K562 (cell line): ENCODE results near the gene GALNT17. TPM values are rescaled to one million over a fixed set of nuclear protein-coding genes. Genes with fewer than 3 reads are reported as not detected.

Experiments used
- ATAC-seq: fragments of 200-7000 bp; cut with Tn5 transposase; 3 replicates; pipeline ENCODE4 v1.9.1; 2020; ENCODE audit warnings: moderate library complexity
- BruUV-seq: library from RNA; stranded (reverse); fragments of 400-500 nt; replicated peaks from 2 replicates; lab custom pipeline; 2021; lab: Mats Ljungman, UMichigan
- CTCF ChIA-PET: fragments of 300-600 bp; formaldehyde crosslinking; extraction: SDS; loops from one replicate; lab custom pipeline; 2021; ENCODE audit warnings: low intra/inter-chr PET ratio; lab: Yijun Ruan, JAX
- POLR2A ChIA-PET: fragments of 300-600, 350-650 bp; sonication (Branson Sonifier 250); formaldehyde crosslinking; extraction: SDS; loops from one replicate; lab custom pipeline; 2021; ENCODE audit warnings: antibody characterized with exemption, inconsistent platforms; lab: Yijun Ruan, JAX
- DNase-seq, 4 experiments: peaks; one replicate each; pipeline versions ENCODE4 v3.0.0 to v3.0.0-alpha.2; 2011 to 2018; ENCODE audit warnings: low spot score in 3 of 4, mixed read lengths in 3 of 4; ENCODE audit errors: extremely low read depth in 1 of 4
- FAIRE-seq: peaks from 2 replicates; lab custom pipeline; 2011; peaks lifted over from hg19 to GRCh38; lab: Jason Lieb, UNC
- H2AFZ ChIP-seq: 2 replicates; pipeline ENCODE4 v1.6.0; 2011; ENCODE audit warnings: low read depth, low read length, control low read depth, inconsistent platforms
- H3K27ac ChIP-seq: fragments of 200-600 bp; 3 replicates; pipeline ENCODE4 v1.8.0; 2011; ENCODE audit warnings: low read depth, mild to moderate bottlenecking, control low read depth, inconsistent platforms, low read length, moderate library complexity, mixed read lengths; ENCODE audit errors: extremely low read depth
- H3K27me3 ChIP-seq, 2 experiments: fragments of 300-600 bp in 1 of 2; 2 replicates in 1 of 2; 3 replicates in 1 of 2; pipeline versions ENCODE4 v1.6.0 to v1.8.0; 2011; ENCODE audit warnings: inconsistent platforms in 2 of 2, low read length in 2 of 2, mild to moderate bottlenecking in 1 of 2, mixed read lengths in 1 of 2, moderate library complexity in 1 of 2; ENCODE audit not compliant: control insufficient read depth in 2 of 2, insufficient read depth in 2 of 2
- H3K36me3 ChIP-seq: fragments of 300-600 bp; 3 replicates; pipeline ENCODE4 v1.8.0; 2011; ENCODE audit warnings: mild to moderate bottlenecking, low read length, inconsistent platforms; ENCODE audit not compliant: control insufficient read depth, insufficient read depth
- H3K4me1 ChIP-seq, 2 experiments: fragments of 200-600 bp in 1 of 2; replicated peaks in 1 of 2; 2 replicates in 1 of 2; 3 replicates in 1 of 2; pipeline versions ENCODE4 v1.5.1 to v1.8.0; 2011; ENCODE audit warnings: inconsistent platforms in 2 of 2, low read length in 2 of 2, mild to moderate bottlenecking in 1 of 2, mixed read lengths in 1 of 2, moderate library complexity in 1 of 2; ENCODE audit not compliant: control insufficient read depth in 2 of 2, insufficient read depth in 2 of 2
- H3K4me2 ChIP-seq: 2 replicates; pipeline ENCODE4 v1.6.1; 2011; ENCODE audit warnings: low read length, control low read depth, inconsistent platforms, mixed read lengths; ENCODE audit not compliant: insufficient read depth
- H3K4me3 ChIP-seq: fragments of 200-600 bp; sonication (generic), shearing (Covaris generic); 2 replicates; pipeline ENCODE4 v1.5.1; 2016; ENCODE audit warnings: control low read depth, inconsistent platforms
- H3K79me2 ChIP-seq: fragments of 200-600 bp; 3 replicates; pipeline ENCODE4 v1.8.0; 2011; ENCODE audit warnings: low read length, inconsistent platforms; ENCODE audit not compliant: control insufficient read depth, insufficient read depth
- H3K9ac ChIP-seq, 2 experiments: 2 replicates each; pipeline versions ENCODE4 v1.6.0 to v1.6.1; 2011; ENCODE audit warnings: low read depth in 2 of 2, low read length in 2 of 2, control low read depth in 1 of 2, inconsistent platforms in 1 of 2, mild to moderate bottlenecking in 1 of 2, mixed read lengths in 1 of 2; ENCODE audit not compliant: insufficient read depth in 1 of 2
- H3K9me1 ChIP-seq: one replicate; pipeline ENCODE4 v1.6.0; 2011; ENCODE audit warnings: inconsistent platforms, mild to moderate bottlenecking, low read length, moderate library complexity; ENCODE audit not compliant: control insufficient read depth, insufficient read depth
- H3K9me3 ChIP-seq: replicated peaks from 2 replicates; pipeline ENCODE4 v1.5.1; 2011; ENCODE audit warnings: low read depth, low read length, inconsistent platforms; ENCODE audit not compliant: control insufficient read depth, insufficient read depth
- H4K20me1 ChIP-seq: replicated peaks from 2 replicates; pipeline ENCODE4 v1.6.1; 2011; ENCODE audit warnings: low read length, inconsistent platforms, mixed read lengths; ENCODE audit not compliant: control insufficient read depth, insufficient read depth
- ADNP ChIP-seq: fragments of 200-800 bp; sonication (Bioruptor generic); IDR thresholded peaks from 2 replicates; pipeline ENCODE4 v1.6.1; 2016; ENCODE audit warnings: missing genetic modification characterization, missing compliant biosample characterization
- BACH1 ChIP-seq: fragments of 200-800 bp; sonication (Bioruptor generic); IDR thresholded peaks from 2 replicates; pipeline ENCODE4 v1.6.1; 2016; ENCODE audit warnings: missing genetic modification characterization, missing compliant biosample characterization
- CBFA2T2 ChIP-seq: fragments of 450-650 bp; conservative IDR thresholded peaks from 2 replicates; pipeline ENCODE4 v1.6.1; 2017; ENCODE audit warnings: mild to moderate bottlenecking
- CEBPG ChIP-seq, 3 experiments: fragments of 200-800 bp in 1 of 3; sonication (Bioruptor generic) in 1 of 3; sonication (generic) in 1 of 3; formaldehyde crosslinking in 1 of 3; IDR thresholded peaks in 2 of 3; conservative IDR thresholded peaks in 1 of 3; 2 replicates each; pipeline versions ENCODE4 v1.6.1 to v1.8.0; 2016 to 2022; ENCODE audit warnings: missing compliant biosample characterization in 2 of 3, missing genetic modification characterization in 2 of 3, mild to moderate bottlenecking in 1 of 3, missing genetic modification reagents in 1 of 3
- E2F3 ChIP-seq: fragments of 250-450 bp; sonication (Bioruptor Pico); IDR thresholded peaks from 2 replicates; pipeline ENCODE4 v1.4.0; 2020; ENCODE audit warnings: mild to moderate bottlenecking
- MCM5 ChIP-seq: fragments of 450-650 bp; IDR thresholded peaks from 2 replicates; pipeline ENCODE4 v1.6.1; 2016; ENCODE audit warnings: low read depth
- MYC ChIP-seq, 2 experiments: fragments of 250-450 bp in 1 of 2; sonication (Bioruptor Pico) in 1 of 2; IDR thresholded peaks; 2 replicates each; pipeline versions ENCODE4 v1.5.1 to v1.6.1; 2012 to 2021; ENCODE audit warnings: low read depth in 2 of 2, borderline replicate concordance in 1 of 2, improper control_type of control experiment in 1 of 2, low read length in 1 of 2, mild to moderate bottlenecking in 1 of 2, moderate library complexity in 1 of 2
- THAP12 ChIP-seq: fragments of 250-450 bp; sonication (Bioruptor Pico); IDR thresholded peaks from 2 replicates; pipeline ENCODE4 v1.9.0; 2021; ENCODE audit warnings: mild to moderate bottlenecking, inconsistent platforms
- ZFPM2 ChIP-seq: fragments of 250-450 bp; sonication (Bioruptor Pico); IDR thresholded peaks from 2 replicates; pipeline ENCODE4 v1.5.1; 2022; ENCODE audit warnings: mild to moderate bottlenecking
- ZNF398 ChIP-seq: fragments of 250-450 bp; sonication (Bioruptor Pico); IDR thresholded peaks from 2 replicates; pipeline ENCODE4 v1.8.0; 2021; ENCODE audit warnings: moderate library complexity, mild to moderate bottlenecking, inconsistent platforms
- ZNF696 ChIP-seq: fragments of 250-450 bp; sonication (Bioruptor Pico); conservative IDR thresholded peaks from 2 replicates; pipeline ENCODE4 v1.4.0; 2020; ENCODE audit warnings: mild to moderate bottlenecking, moderate library complexity
- ZNF785 ChIP-seq: fragments of 250-450 bp; sonication (Bioruptor Pico); IDR thresholded peaks from 2 replicates; pipeline ENCODE4 v1.4.0; 2020; ENCODE audit warnings: mild to moderate bottlenecking
- WGBS: fragments of 100-300 bp; shearing (Covaris generic); methylation state at CpG from one replicate; pipeline ENCODE4 v1.1.6; 2016; ENCODE audit warnings: low coverage, mixed read lengths; ENCODE audit not compliant: insufficient coverage; ENCODE audit errors: missing lambda C conversion rate; 5-methylcytosine and 5-hydroxymethylcytosine counted together
- in situ Hi-C: fragments of 300-500 bp; cut with MboI; formaldehyde crosslinking; loops from 4 replicates; pipeline ENCODE4 v1.15.0; 2018; ENCODE audit warnings: inconsistent platforms, mixed read lengths
- intact Hi-C: fragments of 100-400 bp; cut with micrococcal nuclease; formaldehyde crosslinking; loops from 2 replicates; pipeline ENCODE4 v1.14.2; 2022
- polyA plus RNA-seq, 8 experiments: library from polyadenylated mRNA; depleted of rRNA in 4 of 8; stranded (reverse) in 5 of 8; unstranded in 3 of 8; fragments of >200 nt; fragmentation: Nextera tagmentation in 2 of 8; fragmentation: Illumina TruSeq in 1 of 8; extraction: Ambion mirVana in 2 of 8; extraction: Trizol in 1 of 8; gene quantifications; 2 replicates each; pipeline versions ENCODE4 v1.2.1 to v1.2.3, GENCODE V29; 2011 to 2014; ENCODE audit warnings: inconsistent platforms in 1 of 8, missing spikeins in 1 of 8
- total RNA-seq, 7 experiments: library from RNA; depleted of rRNA in 6 of 7; stranded (reverse); fragments of >200 nt in 6 of 7; fragmentation: Illumina TruSeq in 2 of 7; extraction: Trizol in 2 of 7; gene quantifications; 2 replicates each; pipeline versions ENCODE4 v1.2.1 to v1.2.3, GENCODE V29; 2011 to 2021; ENCODE audit warnings: low replicate concordance in 1 of 7
- TF ChIP-seq, protein P1 (sequence below): sonication (generic); formaldehyde crosslinking; IDR thresholded peaks from 2 replicates; pipeline ENCODE4 v1.8.1; 2022; ENCODE audit warnings: missing genetic modification reagents

GALNT17 gene
- total and polyA plus RNA-seq, 9 of the 15 experiments (the other 6 are each of a cell fraction or from before 2014, with no cell fraction given): not detected

- WGBS: 3% methylated on average over 5 of the region's 5 CpGs
- no peak overlapping the region for H3K4me3 ChIP-seq
- no peak overlapping the region for H3K4me2 ChIP-seq
- no peaks in the 10 kb centered on the region for H3K79me2 ChIP-seq
- no peaks in the 10 kb centered on the region for H3K36me3 ChIP-seq
- POLR2A ChIA-PET: no interaction called here
- ATAC-seq: no peak
- H4K20me1 ChIP-seq: no peaks in the 10 kb centered on the region
- H3K9ac ChIP-seq: no peak overlapping the region
- no peak for FAIRE-seq
- intact Hi-C loops (no loop called here), in situ Hi-C loops (no loop called here)
- TF ChIP-seq CBFA2T2: no peak
- TF ChIP-seq MCM5: no peak
- no peak for TF ChIP-seq MYC (IDR thresholded peaks at IDR 0.05; ENCODE audit: low read depth, low read length)
- TF ChIP-seq MYC (CRISPR knock-in tag; IDR thresholded peaks at IDR 0.05; ENCODE audit: borderline replicate concordance, low read depth): no peak
- no peak for TF ChIP-seq ZFPM2 (CRISPR knock-in tag)
- TF ChIP-seq THAP12: no peak
- TF ChIP-seq ADNP: no peak
- TF ChIP-seq BACH1 (tag): no peak
- TF ChIP-seq, protein P1, sequence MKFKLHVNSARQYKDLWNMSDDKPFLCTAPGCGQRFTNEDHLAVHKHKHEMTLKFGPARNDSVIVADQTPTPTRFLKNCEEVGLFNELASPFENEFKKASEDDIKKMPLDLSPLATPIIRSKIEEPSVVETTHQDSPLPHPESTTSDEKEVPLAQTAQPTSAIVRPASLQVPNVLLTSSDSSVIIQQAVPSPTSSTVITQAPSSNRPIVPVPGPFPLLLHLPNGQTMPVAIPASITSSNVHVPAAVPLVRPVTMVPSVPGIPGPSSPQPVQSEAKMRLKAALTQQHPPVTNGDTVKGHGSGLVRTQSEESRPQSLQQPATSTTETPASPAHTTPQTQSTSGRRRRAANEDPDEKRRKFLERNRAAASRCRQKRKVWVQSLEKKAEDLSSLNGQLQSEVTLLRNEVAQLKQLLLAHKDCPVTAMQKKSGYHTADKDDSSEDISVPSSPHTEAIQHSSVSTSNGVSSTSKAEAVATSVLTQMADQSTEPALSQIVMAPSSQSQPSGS (CRISPR knock-in tag): no peak
- TF ChIP-seq ZNF398 (CRISPR knock-in tag): no peak
- no peak for TF ChIP-seq CEBPG (CRISPR knock-in tag; IDR thresholded peaks at IDR 0.05)
- TF ChIP-seq CEBPG (tag; conservative IDR thresholded peaks at IDR 0.05 in 1 of 2, IDR thresholded peaks at IDR 0.05 in 1 of 2): no peak
- no peak for TF ChIP-seq ZNF785 (CRISPR knock-in tag)
- TF ChIP-seq E2F3 (CRISPR knock-in tag): no peak
- TF ChIP-seq ZNF696 (CRISPR knock-in tag): no peak
- DNase-seq: no peak
- CTCF ChIA-PET: no interaction called here
- BruUV-seq: no TSS peak
- H3K9me3 ChIP-seq: no peaks in the 10 kb centered on the region
- no peaks in the 10 kb centered on the region for H3K4me1 ChIP-seq
- H3K27ac ChIP-seq: no peak overlapping the region
- no peaks in the 10 kb centered on the region for H3K9me1 ChIP-seq
- no peaks in the 10 kb centered on the region; a peak in 1 of 5 replicates for H3K27me3 ChIP-seq
- H2AFZ ChIP-seq: no peak overlapping the region
These were observed 241.0 kb downstream of the GALNT17 start for GRCh38 chr7:71372991-71373390.
